ENCODE measurements around the gene KRTAP10-1.

KRTAP10-1 gene

GRCh38 chr21:44527156-44527982 is 12.6 kb downstream of the KRTAP10-1 start:
- no peak for DNase-seq

GRCh38 chr21:44526096-44526997 is 13.6 kb downstream of the KRTAP10-1 start:
- DNase-seq = no peak

- DNase-seq = no peak
These were observed 14.5 kb downstream of the KRTAP10-1 start for GRCh38 chr21:44525391-44526095.

- no peak for DNase-seq
These were observed 15.3 kb downstream of the KRTAP10-1 start for GRCh38 chr21:44524414-44525371.

- DNase-seq = no peak
These were observed 16.2 kb downstream of the KRTAP10-1 start for GRCh38 chr21:44523567-44524413.

- no peak for DNase-seq
These were observed 17.2 kb downstream of the KRTAP10-1 start for GRCh38 chr21:44522753-44523204.

- DNase-seq = no peak
These were observed 17.9 kb downstream of the KRTAP10-1 start for GRCh38 chr21:44521928-44522752.

- DNase-seq = no peak
These were observed 18.6 kb downstream of the KRTAP10-1 start for GRCh38 chr21:44521301-44521927.

- no peak for DNase-seq
These were observed 19.4 kb downstream of the KRTAP10-1 start for GRCh38 chr21:44520326-44521300.

GRCh38 chr21:44519346-44520325 is 20.4 kb downstream of the KRTAP10-1 start:
- DNase-seq = no peak

- no peak for DNase-seq
These were observed 21.3 kb downstream of the KRTAP10-1 start for GRCh38 chr21:44518686-44519085.

- DNase-seq = no peak
These were observed 22.7 kb downstream of the KRTAP10-1 start for GRCh38 chr21:44517175-44517899.

GRCh38 chr21:44516828-44517174 is 23.2 kb downstream of the KRTAP10-1 start:
- DNase-seq = no peak

GRCh38 chr21:44516342-44516741 is 23.7 kb downstream of the KRTAP10-1 start:
- DNase-seq = no peak

GRCh38 chr21:44515359-44516165 is 24.4 kb downstream of the KRTAP10-1 start:
- no peak for DNase-seq

Measured in effector CD4-positive, alpha-beta T cell (primary cell).